ENCODE results near the gene KIAA1671.
"Not testable (repeated sequence)": the region's sequence is repeated elsewhere in the genome, so short reads cannot be mapped to it uniquely, and the experiment has no call there.

KIAA1671 gene

DNA sequence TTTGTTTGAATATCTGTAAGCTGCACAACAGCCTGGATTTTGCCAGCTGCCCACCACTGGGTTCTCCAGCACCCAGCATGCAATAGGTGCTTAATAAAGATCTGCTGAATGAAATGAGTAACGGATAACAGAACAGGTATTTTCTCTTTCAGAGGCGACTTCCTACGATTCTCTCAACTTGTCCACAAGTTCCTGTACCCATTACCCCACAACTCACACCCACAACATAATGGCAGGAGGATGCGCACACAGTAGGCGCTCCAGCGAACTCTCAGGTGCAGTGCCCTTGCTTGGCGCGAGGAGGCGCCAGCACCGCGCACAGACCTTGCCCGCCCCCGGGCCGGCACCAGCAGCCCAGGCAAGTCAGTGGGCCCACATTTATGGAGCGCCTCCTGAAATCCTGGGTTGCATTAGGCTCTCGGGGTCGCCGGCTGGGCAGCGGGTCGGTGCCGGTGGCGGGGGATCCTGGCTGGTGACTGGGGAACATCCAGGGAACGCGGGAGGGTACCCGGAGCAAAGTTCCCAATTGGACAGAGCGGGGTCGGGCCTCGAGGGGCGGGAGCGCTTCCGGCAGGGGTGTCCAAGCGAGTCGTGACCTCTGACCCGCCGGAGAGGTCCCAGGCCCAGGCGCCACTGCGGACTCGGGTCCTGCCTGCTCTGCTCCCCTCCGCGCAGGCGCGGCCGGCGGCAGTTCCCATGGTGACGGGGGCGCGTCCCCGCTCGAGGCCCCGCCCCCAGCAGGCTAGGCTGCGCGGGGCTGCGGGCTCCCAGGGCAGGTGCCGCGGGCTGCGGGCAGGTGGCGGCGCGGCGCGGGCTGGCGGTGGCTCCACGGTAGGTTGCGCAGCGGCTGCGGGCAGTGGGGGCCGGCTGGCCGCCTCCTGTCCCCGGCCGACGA lies at the start of gene KIAA1671:
Gene KIAA1671, plus strand, starts transcription at position 775 of the 895 bp plus-strand sequence. CDS start 75,284 bp downstream, outside the sequence.
- DNase-seq = peak; percentile 15

DNA sequence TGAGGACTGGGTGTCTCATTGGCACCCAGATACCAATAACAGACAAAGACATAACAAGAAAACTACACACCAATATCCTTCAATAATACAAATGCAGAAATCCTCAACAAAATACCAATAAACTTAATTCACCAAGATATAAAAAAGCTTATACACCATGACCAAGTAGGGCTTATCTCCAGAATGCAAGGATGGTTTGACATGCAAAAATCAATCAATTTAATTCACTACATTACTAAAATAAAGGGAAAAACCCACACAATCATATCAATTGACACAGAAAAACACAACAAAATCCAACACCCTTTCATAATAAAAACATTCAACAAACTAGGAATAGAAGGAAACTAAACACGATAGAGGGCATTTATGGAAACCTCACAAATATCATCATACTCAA lies 46.6 kb upstream of the KIAA1671 start:
- no peak for DNase-seq

DNA sequence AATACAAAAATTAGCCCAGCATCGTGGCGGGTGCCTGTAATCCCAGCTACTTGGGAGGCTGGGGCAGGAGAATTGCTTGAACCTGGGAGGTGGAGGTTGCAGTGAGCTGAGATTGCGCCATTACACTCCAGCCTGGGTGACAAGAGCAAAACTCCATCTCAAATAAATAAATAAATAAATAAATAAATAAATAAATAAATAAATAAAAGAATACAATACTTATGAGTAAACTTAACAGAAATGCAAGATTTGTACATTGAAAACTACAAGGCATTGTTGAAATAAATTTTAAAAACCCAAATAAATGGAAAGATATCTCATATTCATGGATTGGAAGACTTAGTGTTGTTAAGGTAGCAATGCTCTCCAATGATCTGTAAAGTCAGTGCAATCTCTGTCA lies 45.4 kb upstream of the KIAA1671 start:
- not testable (repeated sequence) for DNase-seq

DNA sequence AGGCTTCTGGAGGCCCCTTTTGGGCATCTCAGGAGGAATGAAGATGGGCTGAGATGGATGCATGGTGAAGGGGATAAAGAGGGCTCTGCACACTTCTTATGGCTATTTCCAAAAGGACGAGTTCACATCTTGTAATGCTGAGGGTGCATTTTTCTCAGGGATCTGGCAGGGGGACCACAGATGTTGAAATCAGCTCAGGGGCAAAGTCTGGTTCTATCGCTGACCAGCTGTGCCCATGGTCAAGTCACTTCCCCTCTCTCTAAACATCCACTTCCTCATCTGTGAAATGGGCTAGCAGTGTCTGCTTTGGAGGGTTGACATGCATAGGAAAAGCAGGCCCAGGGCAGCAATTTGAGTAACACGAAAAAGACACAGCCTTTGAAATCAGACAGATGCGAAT lies 32.5 kb upstream of the KIAA1671 start:
- no peak for DNase-seq

DNA sequence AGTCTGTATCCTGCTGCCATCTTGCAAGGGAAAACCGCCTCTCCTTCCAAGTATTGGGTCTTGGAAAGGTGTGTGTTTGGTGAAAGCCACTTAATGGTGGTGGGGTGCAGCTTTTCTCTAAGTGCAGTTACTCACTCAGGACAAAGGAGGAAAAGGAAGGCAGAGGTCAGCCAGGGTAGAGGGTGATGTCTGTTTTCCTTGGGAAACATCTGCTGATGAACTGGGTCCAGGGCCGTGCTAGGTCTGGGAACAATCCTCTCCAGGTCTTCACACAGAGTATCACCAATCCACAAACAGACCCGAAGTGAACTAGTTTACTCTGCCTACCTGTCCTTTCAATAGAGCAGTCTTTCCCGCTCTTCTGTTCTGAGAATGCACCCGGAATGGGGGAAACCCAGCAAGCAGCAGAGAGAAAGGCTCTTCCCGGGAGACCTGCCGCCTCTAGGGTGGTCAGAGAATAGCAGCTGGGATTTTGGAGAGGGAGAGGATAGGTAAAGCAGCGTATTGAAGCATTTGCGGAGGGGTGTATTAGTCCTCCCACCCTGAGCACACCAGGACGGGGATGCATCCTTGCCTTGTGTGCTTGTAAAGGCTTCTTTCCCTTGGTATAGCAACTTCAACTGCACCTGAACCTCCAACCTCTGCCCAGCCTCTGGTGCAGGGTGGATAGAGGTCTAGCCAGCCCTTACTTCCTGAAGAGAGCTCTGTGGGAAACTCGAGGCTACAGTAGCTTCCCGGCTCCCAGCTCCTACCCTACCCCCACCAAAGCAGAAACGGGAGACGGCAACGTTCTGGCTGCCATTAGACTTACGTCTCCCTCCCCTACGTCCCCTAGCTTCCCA lies 26.7 kb upstream of the KIAA1671 start:
- DNase-seq = no peak

DNA sequence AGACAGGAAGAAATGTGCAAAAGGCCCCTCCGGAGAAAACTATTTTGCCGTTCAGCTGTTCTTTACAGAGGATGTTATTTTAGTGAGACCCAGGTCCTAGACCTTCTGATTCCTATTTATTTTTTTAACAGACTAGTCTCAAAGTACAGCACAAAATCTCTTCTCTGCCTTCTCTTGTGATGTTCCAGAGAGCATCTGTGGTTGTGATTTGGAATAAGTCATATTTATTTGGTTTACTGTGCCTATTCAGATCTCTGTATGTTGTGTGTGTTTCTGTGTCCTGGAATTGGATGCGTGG lies 26.1 kb upstream of the KIAA1671 start:
- DNase-seq = no peak

DNA sequence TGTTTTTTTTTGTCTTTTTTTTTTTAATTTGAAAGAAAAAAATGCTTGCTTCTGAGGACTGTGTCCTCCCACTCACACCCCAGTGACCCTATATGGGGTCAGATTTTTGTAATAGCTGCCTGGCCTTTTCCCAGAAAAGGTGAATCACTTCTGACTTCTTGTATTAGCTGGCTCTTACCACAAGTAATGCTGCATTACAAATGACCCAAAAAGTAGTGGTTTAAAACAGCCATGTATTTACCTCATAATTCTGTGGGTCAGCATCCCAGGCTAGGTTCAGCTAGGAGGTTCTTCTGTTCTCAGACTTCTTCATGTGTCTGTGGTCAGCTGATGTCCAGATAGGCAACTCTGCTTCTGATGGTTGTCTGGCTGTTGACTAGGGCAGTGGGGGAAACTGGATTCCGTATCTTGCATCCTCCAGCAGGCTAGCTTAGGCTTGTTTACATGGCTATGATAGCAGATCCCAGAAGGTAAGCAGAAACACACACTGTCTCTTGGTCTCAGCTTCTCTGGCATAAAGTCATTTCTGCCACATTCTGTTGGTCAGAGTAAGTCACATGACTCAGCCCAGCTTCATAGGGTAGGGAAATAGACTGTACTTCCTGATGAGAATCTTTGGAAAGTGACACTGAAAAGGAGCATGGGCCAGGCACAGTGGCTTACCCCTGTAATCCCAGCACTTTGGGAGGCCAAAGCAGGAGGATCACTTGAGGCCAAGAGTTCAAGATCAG lies 25.5 kb upstream of the KIAA1671 start:
- DNase-seq = no peak

- no peak for DNase-seq
These were observed 24.2 kb upstream of the KIAA1671 start for GRCh38 chr22:24928322-24928721.

DNA sequence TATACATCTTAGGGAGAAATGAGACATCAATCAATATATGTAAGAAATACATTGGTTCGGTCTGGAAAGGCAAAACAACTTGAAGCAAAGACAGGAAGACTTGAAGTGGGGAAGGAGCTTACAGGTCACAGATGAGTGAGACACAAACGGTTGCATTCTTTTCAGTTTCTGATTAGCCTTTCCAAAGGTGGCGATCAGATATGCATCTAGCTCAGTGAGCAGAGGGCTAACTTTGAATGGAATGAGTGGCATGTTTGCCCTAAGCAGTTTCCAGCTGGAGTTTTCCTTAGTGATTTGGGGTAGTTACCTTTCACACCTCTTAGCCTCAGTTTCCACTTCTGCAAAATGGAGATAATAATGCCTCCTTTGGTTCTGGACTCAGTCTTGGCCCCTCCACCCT lies 21.8 kb upstream of the KIAA1671 start:
- no peak for DNase-seq

- no peak for DNase-seq
These were observed 16.6 kb upstream of the KIAA1671 start for GRCh38 chr22:24935771-24936483.

GRCh38 chr22:24937114-24937513 lies 15.4 kb upstream of the KIAA1671 start:
- DNase-seq = no peak

DNA sequence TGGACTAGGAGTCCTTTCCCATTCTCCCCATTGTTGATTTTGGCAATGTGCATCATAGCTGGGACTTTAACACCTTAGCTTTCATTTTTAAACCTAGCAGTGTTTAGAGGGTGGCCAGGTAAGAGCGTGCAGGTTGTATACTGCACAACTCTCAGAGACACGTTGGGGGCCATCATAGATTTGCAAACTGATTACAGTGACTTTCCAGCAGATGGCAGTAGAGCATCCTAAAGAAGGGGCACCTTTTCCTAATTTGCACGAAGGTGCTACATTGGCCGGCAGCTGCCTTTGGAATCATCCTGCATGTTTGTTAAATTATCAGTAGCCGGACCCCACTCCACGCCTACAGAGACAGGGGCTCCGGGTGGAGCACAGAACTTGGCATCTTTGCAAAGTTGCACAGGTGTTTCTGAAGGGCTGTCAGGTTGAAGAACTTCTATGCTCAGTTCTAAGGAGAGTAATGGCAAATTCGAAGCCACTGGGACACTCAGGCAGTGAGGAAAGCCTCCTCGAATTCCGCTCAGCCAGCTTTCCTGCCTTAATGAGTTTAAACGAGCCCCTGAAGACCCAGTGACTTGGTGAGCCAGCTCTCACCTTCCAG lies 13.7 kb upstream of the KIAA1671 start:
- DNase-seq = peak; percentile 37

- DNase-seq = no peak
These were observed 10.2 kb upstream of the KIAA1671 start for GRCh38 chr22:24942301-24942700.

GRCh38 chr22:24944217-24944937 lies 8.1 kb upstream of the KIAA1671 start:
- no peak for DNase-seq

DNA sequence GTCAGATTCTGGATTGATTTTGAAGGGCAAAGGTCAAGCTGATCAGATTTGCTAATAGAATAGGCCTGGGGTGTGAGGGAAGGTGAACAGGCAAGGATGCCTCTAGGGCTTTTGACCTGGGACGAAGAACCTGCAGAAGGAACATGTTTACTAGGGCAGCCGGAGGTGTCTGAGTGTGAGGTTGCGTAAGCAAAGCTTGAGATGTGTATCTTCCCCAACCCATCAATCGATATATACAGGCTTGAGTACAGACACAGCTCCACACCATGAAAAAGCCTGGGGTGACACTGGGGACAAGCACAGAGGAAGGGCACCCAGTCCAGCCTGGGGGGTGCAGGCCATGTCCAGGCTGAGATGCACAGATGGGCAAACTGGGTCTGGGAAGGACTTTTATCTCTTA lies 7.1 kb upstream of the KIAA1671 start:
- no peak for DNase-seq

DNA sequence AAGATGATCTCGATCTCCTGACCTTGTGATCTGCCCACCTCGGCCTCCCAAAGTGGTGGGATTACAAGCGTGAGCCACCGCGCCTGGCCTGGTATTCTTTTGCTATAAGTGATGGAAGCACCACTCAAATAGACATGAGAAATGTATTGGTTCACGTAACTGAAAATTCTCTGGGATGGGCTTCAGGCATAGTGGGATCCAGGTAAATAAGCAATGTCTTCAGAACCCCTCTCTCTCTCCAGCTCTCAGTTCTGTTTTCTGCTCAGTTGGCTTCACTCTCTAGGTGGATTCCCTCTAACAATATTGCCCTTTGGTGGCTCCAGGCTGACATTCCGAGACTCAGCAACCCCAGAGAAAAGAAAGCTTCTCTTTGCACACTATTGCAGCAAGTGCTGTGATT lies 5.1 kb upstream of the KIAA1671 start:
- no peak for DNase-seq

DNA sequence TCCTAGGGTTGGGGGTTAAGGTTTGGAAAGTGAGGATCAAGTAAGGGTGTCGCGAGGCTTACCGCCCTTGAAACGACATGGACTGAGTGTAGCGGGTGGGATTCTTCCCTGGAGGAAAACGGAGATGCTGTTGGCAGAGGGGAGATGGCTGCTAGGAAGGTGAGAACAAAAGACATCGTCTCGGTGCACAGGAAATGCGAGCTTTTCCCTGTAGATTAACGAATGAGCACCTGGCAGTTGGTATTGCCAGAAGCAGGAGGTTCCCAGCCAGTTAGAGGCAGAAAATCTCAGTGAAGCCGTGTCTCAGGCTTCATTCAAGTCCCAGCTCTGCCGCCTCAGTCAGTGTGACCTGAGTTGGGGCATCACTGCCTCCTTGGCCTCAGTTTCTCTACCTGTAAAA lies 4.6 kb upstream of the KIAA1671 start:
- DNase-seq = no peak

- DNase-seq = no peak
These were observed 3.9 kb upstream of the KIAA1671 start for GRCh38 chr22:24948356-24949202.

GRCh38 chr22:24950272-24950902 lies 2.1 kb upstream of the KIAA1671 start:
- no peak for DNase-seq

DNA sequence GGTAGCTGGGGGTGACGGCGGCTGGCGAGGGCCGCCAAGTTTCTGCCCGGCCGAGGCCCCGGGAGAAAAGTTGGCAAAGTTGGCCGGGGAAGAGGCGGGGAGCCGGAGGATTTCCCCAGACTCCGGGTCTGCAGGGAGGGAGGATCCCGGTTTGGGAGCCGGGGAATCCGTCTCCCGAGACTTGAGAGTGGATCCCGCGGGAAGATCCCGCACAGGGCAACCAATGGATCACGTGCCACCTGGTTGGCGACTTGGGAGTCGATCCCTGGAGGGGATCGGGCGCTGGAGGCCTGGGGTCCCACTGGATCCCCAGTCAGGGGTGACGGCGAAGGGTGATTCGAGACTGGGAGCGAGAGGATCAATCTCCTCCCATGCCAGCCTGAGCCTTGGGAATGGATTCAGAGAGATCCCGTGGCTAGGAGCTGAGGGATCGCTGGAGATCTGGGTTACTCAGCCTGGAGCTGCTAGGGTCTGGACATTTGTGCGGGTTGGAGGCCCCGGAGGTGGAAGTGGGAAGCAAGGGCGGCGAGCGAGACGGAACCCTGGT lies 394 bp downstream of the KIAA1671 start:
- DNase-seq = no peak

All from NCI-H1694 (cell line).